Measurements from ENCODE around the gene ABHD17A.

The ABHD17A gene

DNA sequence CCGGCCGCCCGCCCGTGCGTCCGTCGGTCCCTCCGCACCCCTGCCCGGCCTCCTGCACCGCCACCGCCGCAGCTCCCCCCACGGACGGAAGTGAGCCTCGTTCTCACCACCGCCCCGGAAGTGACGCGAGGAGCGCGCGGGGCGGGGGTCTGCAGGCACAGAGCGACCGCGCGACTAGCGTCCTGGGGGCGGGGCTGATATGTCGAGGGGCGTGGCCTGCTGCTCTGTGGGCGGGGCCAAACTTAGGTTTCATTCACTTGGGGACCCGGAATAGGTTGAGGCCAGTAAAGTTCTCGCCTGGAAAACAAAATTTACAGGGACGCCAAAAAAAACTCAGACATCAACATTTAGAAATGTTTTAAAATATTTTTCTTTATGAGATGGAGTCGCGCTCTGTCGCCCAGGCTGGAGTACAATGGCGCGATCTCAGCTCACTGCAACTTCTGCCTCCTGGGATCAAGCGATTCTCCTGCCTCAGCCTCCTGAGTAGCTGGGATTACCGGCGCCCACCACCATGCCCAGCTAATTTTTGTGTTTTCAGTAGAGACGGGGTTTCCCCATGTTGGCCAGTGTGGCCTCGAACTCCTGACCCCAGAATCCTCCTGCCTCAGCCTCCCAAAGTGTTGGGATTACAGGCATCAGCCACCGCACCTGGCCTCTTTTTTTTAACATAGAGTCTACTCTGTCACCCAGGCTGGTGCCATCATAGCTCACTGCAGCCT, at the start of gene ABHD17A:
Gene ABHD17A (minus strand): TSS at position 99 of the 722 bp plus-strand sequence. CDS start 3,930 bp downstream, outside the sequence.
- peak; percentile 95 for DNase-seq

DNA sequence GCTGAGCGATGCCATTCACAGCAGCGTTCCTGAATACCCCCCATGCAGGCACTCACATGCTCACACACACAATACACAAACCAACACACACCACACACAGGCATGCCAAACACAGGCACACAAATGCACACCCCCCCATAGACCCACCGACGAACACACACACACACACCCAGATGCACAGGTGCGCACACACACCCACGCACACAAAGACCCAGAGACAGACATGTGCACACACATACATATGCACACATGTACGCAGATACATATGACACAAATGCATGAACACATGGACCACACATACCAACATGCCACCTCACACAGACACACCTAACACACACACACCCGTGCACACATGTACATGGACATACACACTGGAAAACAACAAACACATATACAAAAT, 48.6 kb upstream of the ABHD17A start:
- DNase-seq: no peak

DNA sequence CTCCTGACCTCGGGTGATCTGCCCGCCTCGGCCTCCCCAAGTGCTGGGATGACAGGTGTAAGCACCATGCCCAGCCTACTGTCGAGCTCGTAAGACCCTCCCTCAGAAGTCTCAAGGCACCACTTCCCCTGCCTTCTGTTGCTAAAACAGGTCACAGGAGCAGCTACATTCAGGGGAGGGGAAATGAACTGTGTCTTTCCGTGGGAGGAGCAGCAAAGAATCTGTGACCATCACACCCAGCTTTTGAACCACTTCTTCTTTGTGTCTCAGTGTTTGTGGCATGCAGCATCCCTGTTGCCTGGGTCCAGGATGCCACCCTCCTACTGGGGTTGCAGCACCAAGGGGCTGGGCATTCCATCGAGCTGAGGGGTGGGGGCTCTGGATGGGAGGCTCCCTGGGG, 47.9 kb upstream of the ABHD17A start:
- DNase-seq: no peak

DNA sequence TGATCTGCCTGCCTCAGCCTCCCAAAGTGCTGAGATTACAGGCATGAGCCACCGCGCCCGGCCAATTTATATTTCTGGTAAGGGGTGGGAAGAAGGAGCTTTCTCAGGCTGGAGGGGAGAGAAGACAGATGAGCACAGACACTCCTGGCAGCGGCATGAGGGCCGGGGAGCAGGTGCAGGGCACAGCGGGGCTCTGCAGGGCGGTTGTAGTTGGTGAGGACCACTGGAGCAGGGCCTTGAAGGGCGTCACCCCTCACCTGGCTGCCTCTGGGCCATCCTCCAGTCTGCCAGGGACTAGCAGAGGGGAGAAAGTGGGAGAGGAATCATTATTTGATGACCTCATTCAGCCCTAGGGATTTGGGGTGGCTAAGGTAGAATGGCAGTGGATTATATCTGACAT, 47.1 kb upstream of the ABHD17A start:
- DNase-seq: no peak

DNA sequence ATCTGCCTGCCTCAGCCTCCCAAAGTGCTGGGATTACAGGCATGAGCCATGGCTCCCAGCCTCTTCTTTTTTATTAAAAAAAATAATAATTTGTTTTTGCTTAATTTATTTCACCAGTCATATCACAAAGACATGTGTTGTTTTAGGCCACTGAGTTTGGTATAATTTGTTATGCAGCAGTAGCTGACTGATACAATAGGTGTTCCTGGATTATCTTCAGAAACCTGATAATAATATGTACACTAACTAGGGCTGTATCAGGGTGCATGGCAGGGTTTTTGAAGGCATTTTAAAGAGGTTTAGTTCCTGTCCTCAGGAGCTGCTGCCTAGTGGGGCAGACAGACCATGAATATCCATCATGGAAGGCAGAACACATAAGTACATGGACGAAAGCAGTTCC, 46.1 kb upstream of the ABHD17A start:
- no peak for DNase-seq

DNA sequence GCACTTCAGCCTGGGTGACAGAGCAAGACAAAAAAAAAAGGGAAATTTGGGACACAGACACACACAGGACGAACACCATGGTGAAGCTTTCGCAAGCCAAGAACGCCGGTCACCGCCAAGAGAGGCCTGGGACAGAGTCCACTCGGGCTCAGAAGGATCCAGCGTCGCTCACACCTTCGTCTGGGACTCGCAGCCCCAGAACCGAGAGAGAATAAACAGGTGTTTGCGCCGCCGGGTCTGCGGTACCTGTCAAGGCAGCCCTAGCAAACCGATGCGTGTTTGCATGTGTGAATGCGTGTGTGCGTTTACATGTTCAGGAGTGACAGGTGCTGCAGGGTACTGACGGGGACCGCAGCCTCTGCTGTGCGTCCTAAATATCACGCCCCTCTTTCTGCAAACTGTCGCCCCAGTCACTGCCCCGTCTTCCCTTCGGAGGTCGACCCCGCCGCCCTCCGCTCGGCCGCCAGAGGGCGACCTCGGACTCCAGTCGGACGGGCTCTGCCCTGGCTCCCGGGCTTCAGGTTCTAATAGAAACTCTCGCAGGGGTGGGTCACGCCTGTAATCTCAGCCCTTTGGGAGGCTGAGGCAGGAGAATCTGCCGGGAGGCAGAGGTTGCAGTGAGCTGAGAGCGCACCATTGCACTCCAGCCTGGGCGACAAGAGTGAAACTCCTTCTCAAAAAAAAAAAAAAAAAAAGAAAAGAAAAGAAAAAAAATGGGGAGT, 43.9 kb upstream of the ABHD17A start:
- peak; percentile 85 for DNase-seq

DNA sequence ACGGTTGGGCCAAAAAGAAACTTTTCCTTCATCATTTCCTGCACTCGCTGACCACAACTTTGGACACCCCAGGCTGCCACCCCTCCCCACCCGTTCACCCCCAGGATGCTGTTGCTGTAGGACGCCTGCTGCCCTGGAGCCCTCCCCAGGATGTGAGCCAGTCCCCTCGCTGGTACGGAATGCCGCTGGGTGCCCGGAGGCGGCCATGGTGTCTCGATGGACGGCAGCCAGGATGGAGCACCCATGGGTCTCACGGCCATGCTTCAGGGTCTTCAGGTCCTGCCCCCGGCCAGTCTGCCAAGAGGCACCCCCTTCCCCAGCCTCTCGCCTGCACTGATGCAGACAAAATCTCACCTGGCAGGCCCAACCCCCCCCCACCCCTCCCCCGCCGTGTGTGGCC, 40.2 kb upstream of the ABHD17A start:
- DNase-seq: no peak

DNA sequence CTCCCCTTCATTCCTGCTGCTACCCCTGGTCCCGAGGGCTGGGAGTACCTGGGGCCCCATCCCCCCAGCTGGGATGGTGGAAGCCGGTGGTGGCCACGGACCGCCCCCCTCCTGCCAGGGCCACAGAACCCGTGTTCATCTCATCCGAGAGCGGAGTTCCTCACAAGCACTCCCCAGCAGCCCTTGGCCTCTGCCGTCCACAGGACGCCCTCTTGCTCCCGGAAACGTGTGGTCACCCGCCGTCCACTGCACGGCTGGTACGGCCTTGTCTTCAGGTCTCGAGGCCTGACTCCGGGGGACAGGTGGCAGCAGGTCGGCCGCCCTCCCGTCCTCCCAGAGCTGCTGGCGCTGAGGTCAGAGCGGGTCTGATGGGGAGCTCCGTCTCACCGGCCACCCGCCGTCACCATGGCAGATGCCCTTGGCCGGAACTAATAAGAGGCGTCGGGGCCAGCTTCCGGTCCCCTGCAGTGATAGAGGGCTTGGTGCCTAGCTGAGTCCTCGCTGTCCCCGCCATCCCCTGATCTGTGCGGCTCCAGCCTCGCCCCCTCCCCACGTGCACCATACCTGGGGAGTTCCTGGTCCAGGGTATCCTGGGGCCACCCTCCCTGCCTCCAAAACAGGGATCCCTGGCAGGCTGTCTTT, 39.1 kb upstream of the ABHD17A start:
- DNase-seq: no peak

DNA sequence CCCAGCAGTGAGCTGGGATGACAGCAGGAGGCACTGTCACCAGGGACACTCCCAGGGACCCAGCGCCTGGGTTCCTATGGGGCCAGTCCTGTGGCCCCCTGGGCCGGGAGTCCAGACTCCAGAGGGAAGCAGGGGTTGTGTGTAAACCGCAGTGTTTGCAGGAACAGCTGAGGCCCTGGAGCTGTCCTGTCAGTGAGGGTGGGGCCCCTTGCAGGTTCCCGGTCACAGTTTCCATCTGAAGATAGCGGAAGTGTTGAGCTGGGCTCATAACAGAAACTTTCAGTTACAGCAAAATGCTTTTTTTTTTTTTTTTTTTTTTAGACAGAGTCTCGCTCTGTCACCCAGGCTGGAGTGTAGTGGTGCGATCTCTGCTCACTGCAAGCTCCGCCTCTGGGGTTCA, 38.0 kb upstream of the ABHD17A start:
- peak; percentile 48 for DNase-seq

DNA sequence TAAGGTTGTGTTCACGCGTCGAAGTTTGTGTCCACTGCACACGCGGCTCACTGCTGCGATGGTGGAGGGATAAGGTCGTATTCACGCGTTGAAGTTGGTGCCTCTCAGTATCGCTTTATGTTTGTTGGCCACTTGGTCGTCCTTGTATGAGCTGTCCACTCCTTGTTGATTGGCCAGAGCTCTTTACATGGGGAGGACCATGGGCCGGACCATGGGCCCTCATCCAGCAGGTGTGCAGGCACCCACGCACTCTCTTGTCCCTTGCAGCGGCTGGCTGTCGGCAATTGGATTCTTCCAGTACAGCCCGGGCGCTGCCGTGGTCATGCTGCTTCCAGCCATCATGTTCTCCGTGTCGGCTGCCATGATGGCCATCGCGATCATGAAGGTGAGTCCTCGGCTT, 37.5 kb upstream of the ABHD17A start:
- no peak for DNase-seq

DNA sequence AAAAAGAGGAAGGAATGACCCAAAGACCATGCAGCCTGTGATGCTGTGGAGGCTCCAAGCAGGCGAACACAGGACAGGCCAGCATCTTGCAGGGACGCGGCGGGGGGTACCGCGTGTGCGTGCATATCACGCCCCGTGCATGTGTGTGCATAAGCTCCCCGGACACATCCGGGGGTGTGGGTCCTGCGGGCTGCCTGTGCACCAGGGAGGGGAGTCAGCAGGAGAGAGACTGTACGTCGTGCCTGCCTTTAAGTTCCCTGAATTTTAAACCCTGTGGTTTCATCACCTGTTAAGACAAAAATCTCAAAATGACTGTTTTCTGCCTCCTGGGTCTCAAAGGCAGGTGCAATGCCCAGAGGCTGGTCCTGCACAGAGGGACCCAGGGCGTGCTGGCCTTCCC, 36.5 kb upstream of the ABHD17A start:
- no peak for DNase-seq

DNA sequence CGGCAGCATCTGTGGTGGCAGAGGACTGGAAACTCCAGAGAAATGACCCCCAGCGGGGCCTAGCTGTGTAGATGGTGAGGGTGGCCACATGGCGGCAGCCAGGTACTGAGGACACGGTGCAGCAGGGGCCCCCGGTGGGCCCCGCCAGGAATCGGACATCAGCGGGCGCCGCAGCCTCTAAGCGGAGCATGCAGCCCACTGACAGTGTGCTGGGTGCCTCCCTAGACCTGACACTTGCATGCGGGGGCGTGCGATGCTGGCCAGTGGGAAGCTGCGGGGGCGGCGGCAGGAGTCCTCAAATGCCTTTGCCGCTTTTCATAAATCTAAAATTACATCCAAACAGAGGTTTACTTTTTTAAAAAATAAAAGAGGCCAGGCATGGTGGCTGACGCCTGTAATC, 36.0 kb upstream of the ABHD17A start:
- no peak for DNase-seq

DNA sequence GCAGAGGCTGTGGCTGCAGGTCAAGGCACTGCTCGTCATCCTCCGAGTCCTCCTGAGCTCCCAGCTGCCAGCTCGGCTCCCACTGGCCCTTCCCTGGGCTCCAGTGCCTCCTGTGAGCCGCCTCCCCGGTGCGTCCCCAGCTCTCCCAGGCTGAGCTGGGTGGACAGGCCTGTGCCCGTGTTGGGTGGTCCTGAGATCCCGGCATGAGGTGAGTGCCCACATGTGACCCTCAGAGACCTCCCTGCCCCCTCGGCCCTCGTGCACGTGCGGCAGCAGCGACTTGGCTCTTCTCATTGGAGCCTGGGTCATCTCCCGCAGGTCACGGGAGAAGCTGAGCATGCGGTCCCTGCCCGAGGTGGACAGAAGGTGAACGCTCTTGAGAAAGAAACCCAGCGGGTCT, 35.3 kb upstream of the ABHD17A start:
- no peak for DNase-seq

DNA sequence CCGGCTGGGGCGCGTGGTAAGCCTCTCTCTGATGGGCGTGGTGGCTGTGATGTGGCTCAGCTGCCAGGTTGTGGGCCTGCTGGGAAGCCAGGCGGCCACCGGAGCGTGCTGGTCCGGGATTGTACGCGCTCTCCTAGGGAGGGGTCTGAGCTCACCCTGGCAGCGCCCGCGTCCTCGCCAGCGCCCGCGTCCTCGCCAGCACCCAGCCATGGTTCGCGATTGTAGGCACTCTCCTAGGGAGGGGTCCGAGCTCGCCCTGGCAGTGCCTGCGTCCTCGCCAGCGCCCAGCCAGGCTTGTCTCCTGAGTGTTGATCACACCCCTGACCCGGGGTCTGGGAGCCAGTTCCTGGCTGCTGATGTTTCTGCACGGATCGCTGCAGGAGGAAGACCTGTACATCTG, 33.7 kb upstream of the ABHD17A start:
- no peak for DNase-seq

DNA sequence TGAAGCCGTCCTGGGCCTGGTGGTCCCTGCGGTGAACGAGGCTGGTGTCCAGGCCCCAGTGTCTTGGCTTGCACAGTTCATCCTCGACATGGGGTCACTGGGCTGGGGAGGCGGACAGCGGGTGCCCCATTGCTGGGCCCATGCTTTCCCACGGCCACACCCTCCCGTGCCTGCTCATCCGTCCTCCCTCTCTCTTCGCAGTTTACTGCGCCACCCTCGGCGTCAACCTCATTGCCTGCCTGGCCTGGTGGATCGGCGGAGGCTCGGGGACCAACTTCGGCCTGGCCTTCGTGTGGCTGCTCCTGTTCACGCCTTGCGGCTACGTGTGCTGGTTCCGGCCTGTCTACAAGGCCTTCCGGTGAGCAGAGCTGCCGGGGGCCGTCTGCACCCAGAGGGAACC, 32.6 kb upstream of the ABHD17A start:
- no peak for DNase-seq

DNA sequence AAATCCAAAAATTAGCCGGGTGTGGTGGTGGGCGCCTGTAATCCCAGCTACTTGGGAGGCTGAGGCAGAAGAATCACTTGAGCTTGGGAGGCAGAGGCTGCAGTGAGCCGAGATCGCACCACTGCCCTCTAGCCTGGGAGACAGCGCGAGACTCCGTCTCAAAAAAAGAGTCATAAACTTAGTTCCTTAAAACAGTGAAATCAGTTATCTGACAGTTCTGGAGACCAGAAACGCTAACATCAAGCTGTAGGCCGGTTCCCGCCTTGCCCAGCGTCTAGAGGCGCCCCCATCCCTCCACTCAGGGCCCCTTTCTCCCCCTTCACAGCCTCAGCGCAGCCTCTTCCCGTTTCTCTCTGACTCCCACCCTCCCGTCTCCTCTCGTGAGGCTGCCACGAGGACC, 31.9 kb upstream of the ABHD17A start:
- no peak for DNase-seq

DNA sequence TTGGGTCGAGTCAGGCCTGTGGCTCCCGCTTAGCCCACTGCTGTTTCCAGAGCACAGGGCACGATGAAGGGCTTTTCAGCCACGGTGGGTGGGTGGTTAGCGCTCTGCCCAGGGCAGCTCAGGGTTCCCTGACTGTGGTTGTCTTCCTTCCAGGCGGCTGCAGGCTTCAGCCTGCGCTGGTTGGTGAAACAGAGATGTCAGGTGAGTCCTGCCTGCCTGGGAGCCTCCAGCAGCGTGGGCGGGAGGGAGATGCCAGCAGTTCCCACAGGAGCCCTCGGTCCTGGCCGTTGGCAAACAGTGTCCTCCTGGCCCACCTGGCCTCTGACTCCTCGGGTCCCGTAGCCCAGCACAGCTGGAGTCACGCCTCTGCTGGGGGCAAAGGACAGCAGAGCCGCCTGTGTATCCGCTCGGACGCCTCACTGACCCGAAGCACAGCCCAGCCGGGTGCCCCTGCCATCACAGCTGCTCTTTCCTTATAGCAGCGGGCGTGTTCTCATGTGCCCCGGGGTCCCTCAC, 29.6 kb upstream of the ABHD17A start:
- no peak for DNase-seq

DNA sequence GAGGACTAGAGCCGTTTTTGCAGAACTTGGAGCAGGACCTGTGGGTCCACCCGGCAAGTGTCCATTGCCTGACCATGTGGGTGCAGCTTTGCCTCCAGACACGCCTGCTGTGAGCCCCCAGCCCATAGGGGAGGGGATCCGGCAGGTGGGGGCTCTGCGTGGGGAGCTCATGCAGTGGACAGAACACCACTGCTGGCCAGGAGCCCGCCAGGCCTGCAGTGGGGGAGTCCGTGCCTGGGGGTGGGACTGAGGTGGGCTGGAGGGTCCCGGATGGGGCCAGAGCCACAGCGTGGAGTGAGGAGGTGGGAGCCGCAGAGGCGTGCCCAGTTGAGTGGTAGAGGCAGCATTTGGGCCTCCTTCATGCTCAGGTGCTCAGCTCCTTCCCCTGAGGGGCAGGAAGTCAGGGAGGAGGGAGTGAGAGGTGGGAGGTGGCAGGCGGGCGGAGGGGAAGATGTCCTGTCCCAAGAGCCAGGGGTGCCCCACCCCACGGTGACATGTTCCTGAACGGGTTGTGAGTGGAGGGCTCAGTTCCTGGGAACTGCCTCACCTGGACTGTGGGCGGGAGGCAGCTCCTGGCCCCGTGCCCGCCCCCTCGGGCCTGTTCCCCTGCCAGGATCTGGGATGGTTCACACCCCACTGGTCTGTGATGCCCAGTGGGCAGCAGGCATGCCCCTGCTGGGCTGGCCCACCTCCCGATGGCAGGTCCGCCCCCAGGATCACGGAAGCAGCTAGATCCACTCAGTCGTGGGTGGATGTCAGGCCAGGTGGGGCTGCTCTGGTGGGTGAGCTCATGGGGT, 28.7 kb upstream of the ABHD17A start:
- DNase-seq: no peak

DNA sequence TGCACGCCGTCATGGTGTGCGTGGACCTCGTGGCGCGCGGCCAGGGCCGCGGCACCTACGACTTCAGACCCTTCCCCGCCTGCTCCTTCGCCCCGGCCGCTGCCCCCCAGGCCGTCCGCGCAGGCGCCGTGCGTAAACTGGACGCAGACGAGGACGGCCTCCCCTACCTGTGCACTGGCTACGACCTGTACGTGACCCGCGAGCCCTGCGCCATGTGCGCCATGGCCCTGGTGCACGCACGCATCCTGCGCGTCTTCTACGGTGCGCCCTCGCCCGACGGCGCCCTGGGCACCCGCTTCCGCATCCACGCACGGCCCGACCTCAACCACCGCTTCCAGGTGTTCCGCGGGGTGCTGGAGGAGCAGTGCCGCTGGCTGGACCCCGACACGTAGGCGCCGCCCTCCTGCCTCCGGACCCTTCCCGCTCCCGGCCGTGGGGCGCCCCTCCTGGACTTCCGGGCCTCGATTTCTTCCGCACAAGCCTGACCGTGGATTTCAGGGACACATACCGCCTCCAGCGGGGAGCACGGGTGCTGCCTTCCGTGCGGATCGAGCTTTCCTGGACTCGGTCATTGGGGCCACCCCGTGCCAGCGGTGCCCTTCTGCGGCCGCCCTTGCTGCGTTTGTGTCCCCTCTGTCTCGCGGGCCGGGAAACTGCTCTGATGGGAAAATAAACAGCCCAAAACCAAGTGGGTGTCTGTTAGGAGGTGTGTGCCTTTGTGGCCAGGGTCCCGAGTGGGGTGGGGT, 27.6 kb upstream of the ABHD17A start:
- DNase-seq: no peak

DNA sequence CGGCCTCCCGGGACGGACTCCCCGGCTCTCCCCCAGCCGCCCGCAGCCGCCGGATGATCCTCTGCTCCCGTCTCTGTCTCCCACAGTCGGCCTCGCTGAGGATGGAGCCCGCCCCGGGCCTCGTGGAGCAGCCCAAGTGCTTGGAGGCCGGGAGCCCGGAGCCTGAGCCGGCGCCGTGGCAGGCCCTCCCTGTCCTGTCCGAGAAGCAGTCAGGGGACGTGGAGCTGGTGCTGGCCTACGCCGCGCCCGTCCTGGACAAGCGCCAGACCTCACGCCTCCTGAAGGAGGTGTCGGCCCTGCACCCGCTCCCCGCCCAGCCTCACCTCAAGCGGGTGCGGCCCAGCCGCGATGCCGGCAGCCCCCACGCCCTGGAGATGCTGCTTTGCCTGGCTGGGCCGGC, 26.7 kb upstream of the ABHD17A start:
- no peak for DNase-seq

DNA sequence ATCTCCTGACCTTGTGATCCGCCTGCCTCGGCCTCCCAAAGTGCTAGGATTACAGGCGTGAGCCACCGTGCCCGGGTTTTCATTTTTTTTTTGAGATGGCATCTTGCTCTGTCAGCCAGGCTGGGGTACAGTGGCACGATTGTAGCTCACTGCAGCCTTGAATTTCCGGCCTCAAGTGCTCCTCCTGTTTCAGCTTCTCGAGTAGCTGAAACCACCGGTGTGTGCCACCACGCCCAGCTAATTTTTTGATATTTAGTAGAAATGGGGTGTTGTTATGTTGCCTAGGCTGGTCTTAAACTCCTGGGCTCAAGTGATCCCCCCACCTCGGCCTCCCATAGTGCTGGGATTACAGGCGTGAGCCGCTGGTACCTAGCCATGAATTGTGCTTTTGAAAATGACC, 25.8 kb upstream of the ABHD17A start:
- DNase-seq: no peak

DNA sequence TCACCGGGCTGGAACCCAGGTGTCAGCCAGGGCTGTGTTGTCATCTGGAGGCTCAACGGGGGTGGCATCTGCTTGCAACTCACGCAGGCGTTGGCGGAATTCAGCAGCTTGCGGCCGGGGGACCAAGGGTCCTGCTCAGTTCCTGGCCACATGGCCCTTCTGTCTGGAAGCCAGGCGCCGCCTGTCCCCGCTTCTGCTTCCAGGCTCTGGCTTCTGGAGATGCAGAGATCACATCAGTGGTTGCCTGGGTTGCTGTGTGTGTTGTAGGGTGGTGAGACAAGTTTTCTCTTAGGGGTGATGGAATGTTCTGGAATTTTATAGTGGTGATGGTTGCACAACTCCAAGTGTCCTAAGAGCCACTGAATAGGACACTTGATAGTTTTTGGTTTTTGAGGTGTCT, 24.9 kb upstream of the ABHD17A start:
- no peak for DNase-seq

DNA sequence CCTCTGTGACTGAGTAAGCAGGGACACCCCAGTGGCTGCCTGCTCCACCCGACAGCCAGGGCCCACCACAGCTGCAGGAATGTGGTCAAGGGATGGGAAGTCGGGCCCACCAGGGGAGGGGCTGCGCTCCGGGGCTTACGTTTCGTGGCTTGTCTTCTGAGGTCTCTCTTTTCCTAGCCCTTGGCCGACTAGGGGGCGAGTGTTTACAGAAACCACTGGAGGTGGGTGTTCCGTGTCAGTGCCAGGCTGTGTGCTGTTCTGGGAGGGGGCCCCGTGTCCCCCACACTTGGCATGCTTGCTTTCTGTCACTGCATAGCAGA, 24.4 kb upstream of the ABHD17A start:
- DNase-seq: no peak
